Upper lobe of right lung (tissue), 1 donor: ENCODE measurements around the gene NACC1. TPM values are rescaled to one million over a fixed set of nuclear protein-coding genes. Genes with fewer than 3 reads are reported as not detected.
A peak's percentile ranks its signal among the peaks of the same experiment; 100 is the strongest.
"Not testable (repeated sequence)": the region's sequence is repeated elsewhere in the genome, so short reads cannot be mapped to it uniquely, and the experiment has no call there.

Experiments used
- ATAC-seq: fragments of 200-7000 bp; cut with Tn5 transposase; one replicate; pipeline ENCODE4 v1.9.1; 2020; ENCODE audit warnings: mild to moderate bottlenecking, moderate library complexity
- DNase-seq: peaks from one replicate; pipeline ENCODE4 v3.0.0-alpha.2; 2020
- H3K27ac ChIP-seq: fragments of 200-600 bp; one replicate; pipeline ENCODE4 v1.8.0; 2022
- H3K27me3 ChIP-seq: fragments of 200-600 bp; one replicate; pipeline ENCODE4 v1.8.0; 2022; ENCODE audit warnings: mild to moderate bottlenecking
- H3K36me3 ChIP-seq: fragments of 200-600 bp; one replicate; pipeline ENCODE4 v1.8.0; 2022
- H3K4me1 ChIP-seq: fragments of 200-600 bp; one replicate; pipeline ENCODE4 v1.8.0; 2022
- H3K4me3 ChIP-seq: fragments of 200-600 bp; one replicate; pipeline ENCODE4 v1.8.0; 2022; ENCODE audit warnings: mild to moderate bottlenecking
- H3K9me3 ChIP-seq: fragments of 200-600 bp; one replicate; pipeline ENCODE4 v1.8.0; 2022
- intact Hi-C: fragments of 100-400 bp; cut with DNase I; formaldehyde crosslinking; loops from one replicate; pipeline ENCODE4 v1.11.0; 2022
- total RNA-seq: library from RNA; stranded (reverse); fragmentation: NEBNext Ultra II Directional; extraction: Animal tissue kit (Norgen Biotek cat#: 25700); gene quantifications from one replicate; pipeline ENCODE4 v1.2.1, GENCODE V29; 2021
- TF ChIP-seq, protein P1 (sequence below): fragments of 200-600 bp; IDR thresholded peaks from one replicate; pipeline ENCODE4 v1.8.0; 2022; ENCODE audit warnings: antibody characterized with exemption
- donor health status: DM: no; HTN: yes; CAD: no; lungs with severe emphysema.

NACC1 gene
- total RNA-seq, 1 donor from 2014 or later = 39.8 TPM

DNA sequence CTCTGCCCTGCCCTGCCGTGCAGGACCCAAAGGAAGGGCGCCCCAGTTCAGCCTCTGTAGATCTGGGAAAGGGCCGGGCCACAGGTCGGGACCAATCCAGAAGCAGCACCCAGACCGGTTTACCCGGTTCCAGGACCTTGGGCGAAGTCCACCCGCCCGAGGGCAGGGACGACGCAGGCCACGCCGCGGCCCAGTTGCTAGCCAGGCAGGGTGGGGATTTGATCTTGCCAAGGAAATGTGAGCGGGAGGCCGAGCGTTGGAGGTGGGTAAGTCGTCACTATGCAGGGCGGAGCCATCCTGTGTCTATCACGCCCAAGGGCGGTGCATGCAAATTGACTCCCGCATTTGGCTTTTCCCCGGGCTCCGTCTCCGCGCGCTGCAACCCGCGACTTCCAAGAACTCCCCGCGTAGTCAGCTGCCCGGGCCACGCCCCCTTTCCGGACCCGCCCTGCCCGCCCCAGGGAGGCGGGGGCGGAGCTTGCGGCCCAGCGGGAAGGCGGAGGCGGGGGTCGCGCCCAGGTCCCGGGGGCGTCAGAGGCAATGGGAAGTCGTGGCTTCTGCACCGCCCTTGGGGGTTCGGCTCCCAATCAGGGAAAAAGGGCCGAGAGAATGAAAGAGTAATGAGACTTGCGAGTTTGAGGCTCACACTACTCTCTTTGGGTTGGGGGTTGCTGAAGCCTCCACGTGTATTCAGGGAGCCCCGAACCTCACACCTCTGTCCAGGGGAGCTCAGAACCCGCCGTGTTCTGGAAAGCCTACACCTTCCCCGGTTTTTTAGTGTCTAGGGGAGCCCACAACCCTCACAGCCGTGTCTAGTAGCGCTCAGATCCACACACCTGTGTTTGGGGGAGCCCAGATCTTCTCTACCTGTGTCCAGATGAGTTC, 44.9 kb downstream of the NACC1 start:
- H3K27ac ChIP-seq = peak overlapping the region; percentile 96
- TF ChIP-seq, protein P1, sequence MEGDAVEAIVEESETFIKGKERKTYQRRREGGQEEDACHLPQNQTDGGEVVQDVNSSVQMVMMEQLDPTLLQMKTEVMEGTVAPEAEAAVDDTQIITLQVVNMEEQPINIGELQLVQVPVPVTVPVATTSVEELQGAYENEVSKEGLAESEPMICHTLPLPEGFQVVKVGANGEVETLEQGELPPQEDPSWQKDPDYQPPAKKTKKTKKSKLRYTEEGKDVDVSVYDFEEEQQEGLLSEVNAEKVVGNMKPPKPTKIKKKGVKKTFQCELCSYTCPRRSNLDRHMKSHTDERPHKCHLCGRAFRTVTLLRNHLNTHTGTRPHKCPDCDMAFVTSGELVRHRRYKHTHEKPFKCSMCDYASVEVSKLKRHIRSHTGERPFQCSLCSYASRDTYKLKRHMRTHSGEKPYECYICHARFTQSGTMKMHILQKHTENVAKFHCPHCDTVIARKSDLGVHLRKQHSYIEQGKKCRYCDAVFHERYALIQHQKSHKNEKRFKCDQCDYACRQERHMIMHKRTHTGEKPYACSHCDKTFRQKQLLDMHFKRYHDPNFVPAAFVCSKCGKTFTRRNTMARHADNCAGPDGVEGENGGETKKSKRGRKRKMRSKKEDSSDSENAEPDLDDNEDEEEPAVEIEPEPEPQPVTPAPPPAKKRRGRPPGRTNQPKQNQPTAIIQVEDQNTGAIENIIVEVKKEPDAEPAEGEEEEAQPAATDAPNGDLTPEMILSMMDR = no peak
- H3K36me3 ChIP-seq = no peaks in the 10 kb centered on the region
- H3K27me3 ChIP-seq = no peaks in the 10 kb centered on the region
- ATAC-seq (peak; percentile 88), DNase-seq (peak; percentile 98)
- intact Hi-C loops = no loop called here
- no peaks in the 10 kb centered on the region for H3K9me3 ChIP-seq
- peaks cover 61% of the 10 kb centered on the region for H3K4me1 ChIP-seq
- peak overlapping the region; percentile 52 for H3K4me3 ChIP-seq

DNA sequence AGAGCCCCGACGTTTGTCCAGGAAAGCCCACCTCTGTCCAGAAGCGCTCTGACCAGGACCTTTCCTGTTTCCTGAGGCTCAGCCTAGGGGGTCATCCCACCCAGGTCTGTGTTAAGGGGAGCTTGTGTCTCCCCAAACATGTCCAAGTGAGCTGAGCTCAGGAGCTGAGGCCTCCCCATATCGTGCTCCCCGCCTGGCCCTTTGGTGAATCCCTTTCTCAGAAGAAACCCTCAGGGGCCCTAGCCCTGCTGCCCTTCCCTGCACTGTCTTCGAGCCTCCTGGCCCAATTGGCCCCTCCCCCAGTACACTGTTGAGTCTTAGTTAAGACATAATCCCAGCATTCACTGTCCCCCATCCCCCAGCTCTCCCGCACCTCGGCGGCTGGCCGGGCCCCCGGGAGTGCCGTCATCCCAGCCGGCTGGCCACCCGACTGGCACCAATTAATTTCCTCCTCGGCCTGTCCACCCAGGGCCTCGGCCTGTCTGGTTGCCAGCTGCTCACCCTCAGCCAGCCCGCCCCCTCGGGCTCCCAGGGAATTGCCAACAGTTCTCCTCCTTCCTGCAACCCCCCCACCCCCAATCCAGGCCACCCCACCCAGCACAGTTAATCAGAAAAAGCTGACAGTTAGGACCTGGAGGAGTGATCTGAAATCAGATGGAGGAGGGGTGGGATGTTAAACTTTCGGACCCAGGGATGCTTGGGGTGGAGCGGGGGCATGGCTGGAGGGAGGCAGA, 45.7 kb downstream of the NACC1 start:
- peak; percentile 21 for ATAC-seq
- peaks cover 68% of the 10 kb centered on the region for H3K4me1 ChIP-seq
- no peaks in the 10 kb centered on the region for H3K9me3 ChIP-seq
- H3K4me3 ChIP-seq = peak overlapping the region; percentile 52
- TF ChIP-seq, protein P1 = no peak
- intact Hi-C loops = no loop called here
- no peaks in the 10 kb centered on the region for H3K36me3 ChIP-seq
- no peaks in the 10 kb centered on the region for H3K27me3 ChIP-seq
- H3K27ac ChIP-seq = peak overlapping the region; percentile 96
- DNase-seq = peak; percentile 86

DNA sequence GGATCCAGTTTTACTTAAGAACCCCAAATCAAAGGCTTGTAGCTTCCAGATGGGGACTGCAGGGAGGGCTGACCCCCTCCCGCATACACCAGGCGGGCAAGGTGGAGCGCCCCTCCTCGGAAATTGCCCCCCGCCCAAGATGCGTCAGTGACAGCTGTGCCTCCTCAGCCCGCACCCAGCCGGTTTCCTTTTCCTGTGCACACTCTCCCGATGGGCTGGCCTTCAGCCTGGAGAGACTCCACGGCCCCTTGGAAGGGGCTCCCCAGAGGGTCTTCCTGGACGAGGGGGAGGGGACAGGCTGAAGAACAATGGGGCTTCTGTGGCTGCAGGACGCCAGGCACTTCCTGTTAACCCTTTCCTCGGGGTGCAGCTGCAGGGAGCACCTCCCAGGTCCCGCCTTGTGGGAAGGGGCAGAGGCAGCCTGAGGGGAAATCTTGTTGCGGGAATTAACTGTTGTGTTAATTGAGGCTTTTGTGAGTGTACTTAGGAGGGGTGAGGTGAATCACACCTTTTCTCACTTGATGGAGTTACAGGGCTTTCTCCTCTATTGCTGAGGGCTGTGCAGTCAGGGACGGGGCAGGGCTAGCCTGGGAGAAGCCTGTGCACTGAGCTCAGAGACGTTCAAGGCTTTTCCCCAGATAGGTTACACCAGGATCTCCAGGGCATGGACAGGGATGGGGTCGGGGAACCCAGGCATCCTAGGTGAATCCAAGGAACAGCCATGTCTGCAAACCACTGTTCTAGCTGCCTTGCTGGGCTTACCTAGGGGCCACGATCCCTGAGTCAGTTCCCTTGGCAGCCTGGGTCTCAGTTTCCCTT, 46.5 kb downstream of the NACC1 start:
- no peaks in the 10 kb centered on the region for H3K9me3 ChIP-seq
- H3K27ac ChIP-seq = peak overlapping the region; percentile 96
- H3K4me3 ChIP-seq = peak overlapping the region; percentile 52
- no peaks in the 10 kb centered on the region for H3K27me3 ChIP-seq
- H3K36me3 ChIP-seq = no peaks in the 10 kb centered on the region
- ATAC-seq (peak; percentile 3), DNase-seq (peak; percentile 80)
- TF ChIP-seq, protein P1 = no peak
- peaks cover 68% of the 10 kb centered on the region for H3K4me1 ChIP-seq
- intact Hi-C loops = no loop called here

DNA sequence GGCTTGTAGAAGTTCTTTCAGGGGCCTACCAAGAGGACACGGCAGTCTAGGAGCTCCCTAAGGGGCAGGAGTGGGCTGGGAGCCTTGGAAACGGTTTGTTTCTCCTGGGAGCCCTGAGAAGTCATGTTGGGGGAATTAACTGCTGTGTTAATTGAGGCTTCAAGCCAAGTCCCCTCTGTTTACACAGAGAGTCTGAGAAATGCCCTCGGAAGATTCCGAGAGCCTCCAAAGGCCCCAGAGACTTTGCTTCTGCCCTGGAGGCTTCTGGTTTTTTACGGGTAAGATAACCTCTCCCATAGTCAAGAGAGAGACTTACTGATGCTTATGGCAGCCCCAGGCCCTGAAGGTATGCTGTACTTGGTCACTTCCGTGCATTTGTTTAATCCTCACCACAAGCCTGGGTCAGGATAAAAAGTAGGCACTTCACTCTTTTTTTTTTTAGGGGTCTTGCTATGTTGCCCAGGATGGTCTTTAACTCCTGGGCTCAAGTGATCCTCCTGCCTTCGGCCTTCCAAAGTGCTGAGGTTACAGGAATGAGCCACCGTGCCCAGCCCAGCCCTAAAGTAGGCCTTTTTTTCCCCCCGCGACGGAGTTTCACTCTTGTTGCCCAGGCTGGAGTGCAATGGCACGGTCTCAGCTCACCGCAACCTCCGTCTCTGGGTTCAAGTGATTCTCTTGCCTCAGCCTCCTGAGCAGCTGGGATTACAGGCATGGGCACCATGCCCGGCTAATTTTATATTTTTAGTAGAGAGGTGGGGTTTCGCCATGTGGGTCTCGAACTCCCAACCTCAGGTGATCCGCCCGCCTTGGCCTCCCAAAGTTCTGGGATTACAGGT, 47.3 kb downstream of the NACC1 start:
- DNase-seq (no peak), ATAC-seq (no peak)
- Histone ChIP-seq H3K36me3 (no peaks in the 10 kb centered on the region), H3K27ac (peak overlapping the region; percentile 96), H3K4me3 (no peak overlapping the region), H3K27me3 (no peaks in the 10 kb centered on the region), H3K9me3 (no peaks in the 10 kb centered on the region), H3K4me1 (peaks cover 68% of the 10 kb centered on the region)
- intact Hi-C loops = no loop called here
- TF ChIP-seq, protein P1 = no peak

DNA sequence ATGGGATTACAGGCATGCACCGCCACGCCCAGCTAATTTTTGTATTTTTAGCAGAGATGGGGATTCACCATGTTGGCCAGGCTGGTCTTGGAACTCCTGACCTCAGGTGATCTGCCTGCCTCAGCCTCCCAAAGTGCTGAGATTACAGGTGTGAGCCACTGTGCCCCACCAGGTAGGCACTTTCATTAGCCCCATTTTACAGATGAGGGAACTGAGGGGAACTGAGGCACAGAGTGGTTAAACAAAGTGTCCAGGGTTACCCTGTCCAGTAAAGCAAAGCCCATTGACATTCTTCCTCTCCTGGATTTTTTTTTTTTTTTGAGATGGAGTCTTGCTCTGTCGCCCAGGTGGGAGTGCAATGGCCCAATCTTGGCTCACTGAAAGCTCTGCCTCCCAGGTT, 48.1 kb downstream of the NACC1 start:
- Histone ChIP-seq H3K27ac (peak overlapping the region; percentile 96), H3K4me1 (peaks cover 68% of the 10 kb centered on the region)
- ATAC-seq, intact Hi-C loops, H3K4me3 ChIP-seq, H3K36me3 ChIP-seq, H3K27me3 ChIP-seq, DNase-seq, H3K9me3 ChIP-seq: not testable (repeated sequence)
